Measurements from ENCODE around the gene TPPP2. TPM values are rescaled to one million over a fixed set of nuclear protein-coding genes. Genes with fewer than 3 reads are reported as not detected.

TPPP2 gene
- total and polyA plus RNA-seq, 10 of the 15 experiments (the other 5 are each of a cell fraction or from before 2014, with no cell fraction given) = not detected

- TF ChIP-seq CUX1 (IDR thresholded peaks at IDR 0.05; ENCODE audit: insufficient replicate concordance, low read depth, low read length) (no peak), IKZF1 (conservative IDR thresholded peaks at IDR 0.05) (no peak), PKNOX1 (IDR thresholded peaks at IDR 0.05) (no peak), SMAD1 (IDR thresholded peaks at IDR 0.05; ENCODE audit: low read depth, partially characterized antibody) (no peak)
Measured at GRCh38 chr14:21042918-21043317, 12.9 kb downstream of the TPPP2 start (continued).

- ChIA-PET SMC1A (ENCODE audit: uncharacterized antibody, unreplicated experiment) (interaction anchor here (2.1 kb wide), 1 partner anchor 29 kb away, joined by 7 read pairs; no protein-coding TSS in a partner anchor), CTCF (interaction anchor here (2.3 kb wide), 1 partner anchor 28 kb away, joined by 11 read pairs; no protein-coding TSS in a partner anchor), RAD21 (ENCODE audit: unreplicated experiment) (no interaction called here), POLR2A (no interaction called here)
- Histone ChIP-seq H4K20me1 (ENCODE audit: control insufficient read depth, insufficient read depth) (no peaks in the 10 kb centered on the region; the same call in 1 of the 2 replicates), H3K27ac (ENCODE audit: control insufficient read depth, insufficient read depth) (no peak overlapping the region), H3K4me3 (no peak overlapping the region), H3K36me3 (ENCODE audit: control insufficient read depth in 2 of 2, insufficient read depth in 2 of 2, low read length in 1 of 2) (no peaks in the 10 kb centered on the region), H3K79me2 (ENCODE audit: control insufficient read depth, insufficient read depth, low read length) (no peaks in the 10 kb centered on the region), H3K9me3 (replicated peaks; ENCODE audit: control insufficient read depth, insufficient read depth, low read length) (no peaks in the 10 kb centered on the region), H2AFZ (ENCODE audit: control insufficient read depth, low read depth, low read length) (no peak overlapping the region), H3K9ac (ENCODE audit: control insufficient read depth, insufficient read depth, low read length) (no peak overlapping the region), H3K4me2 (ENCODE audit: control insufficient read depth, insufficient read depth) (no peak overlapping the region), H3K27me3 (replicated peaks in 1 of 2; ENCODE audit: control insufficient read depth in 2 of 2, insufficient read depth in 2 of 2, low read length in 1 of 2) (peaks cover 0 to 11% of the 10 kb centered on the region in 2 experiments; a peak in 2 of 4 replicates), H3K4me1 (ENCODE audit: control insufficient read depth, insufficient read depth, low read length) (no peaks in the 10 kb centered on the region)
- in situ Hi-C loops (cut with MboI) = no loop called here
- no peak for DNase-seq (ENCODE audit: low read depth, low spot score)
- BruUV-seq (replicated peaks) = no TSS peak
- 4% methylated on average over 2 of the region's 2 CpGs for WGBS (ENCODE audit: insufficient coverage, insufficient replicate concordance, low lambda C conversion rate, missing lambda C conversion rate)
- ATAC-seq = no peak
- no peak for FAIRE-seq
- intact Hi-C loops (cut with micrococcal nuclease; ENCODE audit: unreplicated experiment) = no loop called here
- TF ChIP-seq SMC3 (IDR thresholded peaks at IDR 0.05; ENCODE audit: borderline replicate concordance, low read length) (no peak), SP1 (IDR thresholded peaks at IDR 0.05; ENCODE audit: low read depth, low read length) (no peak), FOXK2 (IDR thresholded peaks at IDR 0.05) (no peak), RELB (IDR thresholded peaks at IDR 0.05; ENCODE audit: low read depth) (no peak), HDAC2 (IDR thresholded peaks at IDR 0.05) (no peak), SIX5 (IDR thresholded peaks at IDR 0.05; ENCODE audit: low read depth, low read length, severe bottlenecking) (no peak), TBL1XR1 (IDR thresholded peaks at IDR 0.05; ENCODE audit: low read depth, low read length) (no peak)
Measured at GRCh38 chr14:21043387-21043973, 13.5 kb downstream of the TPPP2 start.

Measured in GM12878 (cell line).